GM18909 (cell line): ENCODE measurements around the gene NOP53.
"Not testable (repeated sequence)": the region's sequence is repeated elsewhere in the genome, so short reads cannot be mapped to it uniquely, and the experiment has no call there.

Experiments used
- ATAC-seq: cut with Tn5 transposase; IDR thresholded peaks from one replicate; pipeline ENCODE4 v1.9.1; 2021; ENCODE audit warnings: mild to moderate bottlenecking; ENCODE audit not compliant: unreplicated experiment, poor library complexity

Gene NOP53

DNA sequence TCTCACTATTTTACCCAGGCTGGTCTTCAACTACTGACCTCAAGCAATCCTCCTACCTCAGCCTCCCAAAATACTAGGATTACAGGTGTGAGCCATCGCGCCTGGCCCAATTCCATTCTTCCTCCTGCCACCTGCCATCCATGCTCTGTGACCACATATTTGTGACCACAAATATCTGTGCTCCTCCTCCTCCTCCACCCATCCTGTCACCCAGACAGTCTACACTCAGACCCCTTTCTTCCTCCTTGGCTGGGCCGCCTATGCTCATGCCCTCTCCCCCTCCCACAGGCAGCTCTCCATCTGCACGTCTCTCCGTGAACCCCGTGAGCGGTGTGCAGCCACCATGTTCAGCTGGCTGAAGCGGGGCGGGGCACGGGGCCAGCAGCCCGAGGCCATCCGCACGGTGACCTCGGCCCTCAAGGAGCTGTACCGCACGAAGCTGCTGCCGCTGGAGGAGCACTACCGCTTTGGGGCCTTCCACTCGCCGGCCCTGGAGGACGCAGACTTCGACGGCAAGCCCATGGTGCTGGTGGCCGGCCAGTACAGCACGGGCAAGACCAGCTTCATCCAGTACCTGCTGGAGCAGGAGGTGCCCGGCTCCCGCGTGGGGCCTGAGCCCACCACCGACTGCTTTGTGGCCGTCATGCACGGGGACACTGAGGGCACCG, 28.9 kb upstream of the NOP53 start:
- ATAC-seq, result no peak

DNA sequence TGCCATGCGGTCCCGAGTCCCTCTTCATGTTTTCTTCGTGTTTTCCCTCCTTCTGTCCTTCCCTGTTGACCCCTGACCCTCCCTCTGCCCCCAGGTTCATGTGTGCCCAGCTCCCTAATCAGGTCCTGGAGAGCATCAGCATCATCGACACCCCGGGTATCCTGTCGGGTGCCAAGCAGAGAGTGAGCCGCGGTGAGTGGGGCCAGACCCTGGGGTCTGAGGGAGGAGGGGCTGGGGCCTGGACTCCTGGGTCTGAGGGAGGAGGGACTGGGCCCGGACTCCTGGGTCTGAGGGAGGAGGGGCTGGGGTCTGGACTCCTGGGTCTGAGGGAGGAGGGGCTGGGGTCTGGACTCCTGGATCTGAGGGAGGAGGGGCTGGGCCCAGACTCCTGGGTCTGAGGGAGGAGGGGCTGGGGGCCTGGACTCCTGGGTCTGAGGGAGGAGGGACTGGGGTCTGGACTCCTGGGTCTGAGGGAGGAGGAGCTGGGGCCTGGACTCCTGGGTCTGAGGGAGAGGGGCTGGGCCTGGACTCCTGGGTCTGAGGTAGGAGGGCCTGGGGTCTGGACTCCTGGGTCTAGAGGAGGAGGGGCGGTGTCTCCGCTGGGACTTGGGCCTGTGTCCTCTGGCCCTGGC, 26.8 kb upstream of the NOP53 start:
- not testable (repeated sequence) for ATAC-seq

DNA sequence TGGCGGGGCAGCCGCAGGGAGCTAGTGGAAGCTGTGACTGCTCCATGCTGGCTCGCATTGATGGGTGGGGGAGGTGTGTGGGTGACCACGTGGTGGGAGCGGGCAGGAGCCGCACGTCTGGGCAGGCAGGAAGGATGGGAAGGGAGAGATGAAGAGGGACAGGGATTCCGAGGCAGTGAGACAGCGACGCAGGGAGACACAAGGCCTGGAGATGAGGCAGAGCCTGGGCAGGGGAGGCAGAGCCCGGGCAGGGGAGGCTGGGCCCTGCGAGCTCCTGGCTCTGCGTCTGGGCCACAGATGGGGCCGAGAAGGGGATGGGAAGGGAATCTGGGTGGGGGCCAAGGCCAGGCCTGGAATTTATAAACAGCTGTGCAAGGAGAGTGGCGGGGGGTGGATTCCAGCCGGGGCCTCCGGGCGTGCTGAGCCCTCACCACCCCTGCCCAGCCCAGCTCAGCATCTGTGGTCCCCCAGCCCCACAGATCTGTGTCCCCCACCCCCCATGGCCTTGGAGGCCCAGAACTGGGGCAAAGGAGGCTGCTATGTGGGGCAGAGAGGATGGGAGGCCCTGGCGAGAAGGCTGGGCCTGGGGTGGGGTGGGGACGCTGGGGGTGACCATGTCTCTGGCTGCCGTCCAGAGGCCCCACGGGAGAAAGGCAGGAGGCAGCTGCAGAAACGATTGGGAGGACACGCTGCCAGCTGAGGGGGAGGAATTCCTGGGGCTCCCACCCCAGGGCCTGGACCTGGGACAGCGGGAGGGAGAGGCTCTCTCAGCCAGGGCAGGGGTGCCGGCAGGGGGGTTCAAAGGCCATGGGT, 26.1 kb upstream of the NOP53 start:
- ATAC-seq, result no peak

- no peak for ATAC-seq
Measured at GRCh38 chr19:47720669-47721422, 24.5 kb upstream of the NOP53 start.

DNA sequence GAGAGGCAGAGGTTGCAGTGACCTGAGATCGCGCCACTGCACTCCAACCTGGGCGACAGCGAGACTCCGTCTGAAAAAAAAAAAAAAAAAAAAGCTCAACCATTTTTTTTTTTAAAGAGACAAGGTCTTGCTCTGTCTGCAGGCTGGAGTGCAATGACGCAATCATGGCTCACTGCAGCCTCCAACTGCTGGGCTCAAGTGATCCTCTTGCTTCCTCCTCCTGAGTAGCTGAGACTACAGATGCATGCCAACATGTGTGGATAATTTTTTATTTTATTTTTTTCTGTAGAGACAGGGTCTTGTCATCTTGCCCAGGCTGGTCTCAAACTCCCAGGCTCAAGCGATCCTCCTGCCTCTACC, 21.8 kb upstream of the NOP53 start:
- no peak for ATAC-seq

DNA sequence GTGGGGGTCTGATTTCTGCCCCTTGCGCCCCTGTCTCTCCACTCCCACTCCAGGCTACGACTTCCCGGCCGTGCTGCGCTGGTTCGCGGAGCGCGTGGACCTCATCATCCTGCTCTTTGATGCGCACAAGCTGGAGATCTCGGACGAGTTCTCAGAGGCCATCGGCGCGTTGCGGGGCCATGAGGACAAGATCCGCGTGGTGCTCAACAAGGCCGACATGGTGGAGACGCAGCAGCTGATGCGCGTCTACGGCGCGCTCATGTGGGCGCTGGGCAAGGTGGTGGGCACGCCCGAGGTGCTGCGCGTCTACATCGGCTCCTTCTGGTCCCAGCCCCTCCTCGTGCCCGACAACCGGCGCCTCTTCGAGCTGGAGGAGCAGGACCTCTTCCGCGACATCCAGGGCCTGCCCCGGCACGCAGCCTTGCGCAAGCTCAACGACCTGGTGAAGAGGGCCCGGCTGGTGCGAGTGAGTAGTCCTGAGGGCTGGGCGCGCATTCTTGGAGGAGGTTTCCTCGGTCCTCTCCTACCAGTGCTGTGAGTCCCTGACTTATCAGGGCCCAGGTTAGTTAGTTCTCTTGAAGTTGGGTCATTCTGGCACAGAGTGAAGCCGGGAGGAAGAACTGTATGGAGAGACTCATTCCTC, 19.5 kb upstream of the NOP53 start:
- no peak for ATAC-seq

- no peak for ATAC-seq
Measured at GRCh38 chr19:47726467-47726866, 18.9 kb upstream of the NOP53 start.

DNA sequence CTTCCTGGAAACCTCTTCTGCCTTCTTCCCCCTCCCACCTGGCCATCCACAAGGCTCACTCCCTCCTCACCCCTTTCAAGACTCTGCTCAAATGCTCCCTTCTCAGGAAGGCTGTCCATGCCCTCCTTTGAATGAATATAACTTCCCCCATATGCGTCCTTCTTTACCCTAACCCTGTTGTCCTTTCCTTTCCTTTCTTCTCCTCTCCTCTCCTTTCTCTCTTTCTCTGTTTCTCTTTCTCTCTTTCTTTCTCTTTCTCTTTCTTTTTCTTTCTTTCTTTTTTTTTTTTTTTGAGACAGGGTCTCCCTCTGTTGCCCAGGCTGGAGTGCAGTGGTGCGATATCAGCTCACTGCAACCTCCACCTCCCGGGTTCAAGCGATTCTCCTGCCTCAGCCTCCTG, 17.1 kb upstream of the NOP53 start:
- not testable (repeated sequence) for ATAC-seq

DNA sequence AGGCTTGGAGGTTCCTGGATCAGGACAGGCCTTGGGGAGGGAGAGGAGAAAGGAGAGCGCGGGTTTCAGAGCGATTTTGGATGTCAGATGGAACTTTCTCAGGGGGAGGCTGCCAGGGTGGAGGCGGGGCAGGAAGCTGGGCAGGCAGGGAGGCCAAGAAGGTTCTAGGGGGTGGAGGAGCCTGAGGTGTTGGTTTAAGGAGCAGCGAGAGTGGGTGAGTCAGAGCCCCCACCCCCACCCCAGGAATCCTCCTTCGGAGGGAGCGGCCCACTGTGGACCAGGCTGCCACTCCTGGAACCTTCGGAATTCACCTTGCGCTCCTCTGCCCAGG, 15.9 kb upstream of the NOP53 start:
- no peak for ATAC-seq

DNA sequence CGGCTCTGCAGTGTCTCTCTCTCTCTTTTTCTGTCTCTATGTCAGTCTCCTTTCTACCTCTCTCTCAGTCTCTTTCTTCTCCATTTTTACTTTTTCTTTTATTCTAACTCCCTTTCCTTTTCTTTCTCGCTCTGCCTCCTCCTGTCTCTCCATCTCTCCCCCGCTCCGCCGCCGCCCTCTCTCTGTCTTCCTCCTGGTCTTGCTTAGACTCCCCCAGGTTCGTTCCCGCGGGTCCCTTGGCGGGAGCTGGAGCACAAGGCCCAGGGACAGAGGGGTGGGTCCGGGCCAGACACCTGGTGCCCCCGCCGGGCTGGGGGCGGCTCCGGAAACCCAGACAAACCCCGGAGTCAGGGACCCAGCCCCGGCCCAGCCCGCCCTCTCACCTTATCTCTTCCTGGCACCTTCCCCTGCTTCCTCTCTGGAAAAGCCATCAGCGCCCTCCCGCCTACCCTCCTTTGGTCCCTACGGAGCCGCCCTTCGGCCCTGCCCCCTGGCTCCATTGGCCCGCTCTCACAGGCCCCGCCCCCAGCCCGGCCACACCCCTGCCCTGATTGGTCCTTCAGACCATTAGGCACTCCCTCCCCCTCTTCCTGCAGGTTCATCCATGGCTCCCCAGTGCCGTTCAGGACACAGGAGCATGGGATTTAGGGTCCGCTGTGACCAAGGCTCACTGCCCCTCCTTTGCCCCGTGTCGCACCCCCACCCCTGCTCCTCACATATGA, 15.4 kb upstream of the NOP53 start:
- no peak for ATAC-seq

GRCh38 chr19:47730521-47730889, 14.8 kb upstream of the NOP53 start:
- no peak for ATAC-seq

- no peak for ATAC-seq
Measured at GRCh38 chr19:47730910-47731309, 14.4 kb upstream of the NOP53 start.

DNA sequence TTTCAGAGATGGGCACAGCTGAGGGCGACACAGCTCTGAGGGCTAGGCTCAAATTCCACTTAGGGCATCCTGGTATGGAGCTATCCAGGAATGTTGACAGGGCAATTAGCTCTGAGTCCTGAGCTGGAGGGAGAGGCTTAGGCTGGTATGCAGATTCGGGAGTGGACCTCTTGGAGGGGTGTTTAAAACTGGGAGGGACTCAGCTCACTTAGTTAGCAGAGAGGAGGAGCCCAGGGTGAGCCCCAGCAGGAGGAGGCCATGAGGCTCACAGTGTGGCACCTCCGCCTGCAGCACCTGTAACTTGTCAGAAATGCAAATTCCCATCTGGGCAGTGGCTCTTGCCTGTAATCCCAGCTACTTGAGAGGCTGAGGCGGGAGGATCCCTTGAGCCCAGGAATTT, 10.2 kb upstream of the NOP53 start:
- ATAC-seq, result no peak

GRCh38 chr19:47740866-47741519, 4.4 kb upstream of the NOP53 start:
- no peak for ATAC-seq

DNA sequence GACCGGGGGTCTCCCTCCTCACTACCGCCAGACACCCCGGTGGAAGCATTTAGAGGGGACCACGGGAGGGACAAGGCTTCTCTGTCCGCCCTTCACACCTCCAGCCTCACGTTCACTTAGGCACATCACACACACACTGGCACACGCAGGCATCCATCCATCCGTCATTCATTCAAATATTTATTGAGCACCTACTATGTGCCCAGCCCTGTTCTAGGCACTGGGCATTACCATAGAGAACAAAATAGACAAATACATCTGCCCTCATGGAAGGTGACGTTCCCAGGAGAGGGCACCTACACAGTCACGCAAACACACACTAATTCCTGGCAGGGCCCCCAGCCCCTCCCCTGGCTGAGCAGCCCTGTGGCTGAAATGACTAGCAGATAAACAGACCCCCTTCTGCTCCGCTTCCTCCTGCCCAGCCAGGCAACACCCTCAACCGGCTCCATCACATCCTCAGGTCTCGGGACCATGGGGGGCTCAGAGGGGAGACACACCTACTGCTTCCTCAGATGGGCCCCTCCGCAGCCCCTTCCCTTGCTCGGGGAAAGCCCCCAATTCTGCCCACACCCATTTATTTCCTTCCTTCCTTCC, 3.7 kb upstream of the NOP53 start:
- no peak for ATAC-seq

DNA sequence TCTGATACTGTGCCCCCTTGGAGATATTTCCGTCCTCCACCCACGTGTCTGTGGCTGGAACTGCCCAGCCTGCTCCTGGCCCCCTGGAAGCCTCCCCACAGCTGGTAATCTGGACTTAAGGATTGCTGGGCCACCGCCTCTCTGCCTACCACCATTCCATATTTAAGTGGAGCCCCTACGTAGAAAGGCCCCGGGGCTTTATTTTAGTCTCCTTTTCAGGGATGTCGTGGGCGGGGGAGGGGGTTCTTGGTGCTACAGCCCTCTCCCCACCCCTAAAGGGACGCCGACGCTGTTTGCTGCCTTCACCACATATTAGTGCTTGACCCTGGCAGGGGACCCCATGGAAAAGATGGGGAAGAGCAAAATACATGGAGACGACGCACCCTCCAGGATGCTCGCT, 2.7 kb upstream of the NOP53 start:
- no peak for ATAC-seq

DNA sequence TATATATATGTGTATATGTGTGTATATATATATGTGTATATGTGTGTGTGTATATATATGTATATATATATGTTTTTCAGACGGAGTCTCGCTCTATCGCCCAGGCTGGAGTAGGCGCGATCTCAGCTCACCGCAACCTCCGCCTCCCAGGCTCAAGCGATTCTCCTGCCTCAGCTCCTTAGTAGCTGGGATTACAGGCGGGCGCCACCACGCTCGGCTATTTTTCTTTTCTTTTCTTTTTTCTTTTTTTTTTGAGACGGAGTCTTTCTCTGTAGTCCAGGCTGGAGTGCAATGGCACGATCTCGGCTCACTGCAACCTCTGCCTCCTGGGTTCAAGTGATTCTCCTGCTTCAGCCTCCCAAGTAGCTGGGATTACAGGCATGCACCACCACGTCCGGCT, 783 bp downstream of the NOP53 start:
- not testable (repeated sequence) for ATAC-seq

- ATAC-seq, result no peak
Measured at GRCh38 chr19:47749326-47749725, 4.0 kb downstream of the NOP53 start.

- no peak for ATAC-seq
Measured at GRCh38 chr19:47750752-47751151, 5.4 kb downstream of the NOP53 start.
